ENCODE results near the gene CNN2. TPM values are rescaled to one million over a fixed set of nuclear protein-coding genes. Genes with fewer than 3 reads are reported as not detected.
A peak's percentile ranks its signal among the peaks of the same experiment; 100 is the strongest.

The CNN2 gene
- total and polyA plus RNA-seq, 9 of the 15 experiments (the other 6 are each of a cell fraction or from before 2014, with no cell fraction given), result 12.1 to 174 (median 52.7) TPM

DNA sequence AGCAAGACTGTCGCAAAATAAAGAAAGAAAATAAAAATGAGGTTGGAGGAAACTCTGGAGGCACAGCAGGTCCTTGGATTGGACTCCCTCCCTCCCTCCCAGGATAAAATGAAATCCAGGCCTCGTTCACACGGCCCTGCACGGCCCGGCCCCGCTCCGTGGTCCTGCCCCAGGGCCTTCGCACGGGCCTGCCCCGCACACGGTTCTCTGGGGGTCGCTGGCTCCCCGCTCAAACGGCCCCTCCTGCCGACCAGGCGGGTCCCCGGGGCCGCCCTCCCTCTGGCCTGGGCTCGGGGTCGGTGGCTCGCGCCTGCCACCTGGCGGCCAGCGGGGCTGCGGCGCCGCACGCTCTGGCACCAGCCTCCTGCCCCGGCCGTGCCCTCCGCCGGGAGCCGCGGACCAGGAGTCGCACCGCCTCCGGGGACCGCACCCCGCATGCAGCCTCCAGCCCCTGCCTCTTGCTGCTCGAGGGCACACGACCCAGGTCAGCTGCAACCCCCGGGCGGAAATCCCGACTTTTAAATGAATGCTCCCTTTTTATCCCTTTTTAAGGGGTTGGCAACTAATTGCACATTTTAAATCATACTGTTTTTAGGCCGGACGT lies 43.7 kb upstream of the CNN2 start (continued):
- TF ChIP-seq ZNF146 (CRISPR knock-in tag; IDR thresholded peaks at IDR 0.05; ENCODE audit: unreplicated experiment) (no peak), CREBBP (IDR thresholded peaks at IDR 0.05; ENCODE audit: low read depth, low read length) (no peak), TAF9B (IDR thresholded peaks at IDR 0.05; ENCODE audit: partially characterized antibody) (no peak), TGIF2 (CRISPR knock-in tag; IDR thresholded peaks at IDR 0.05) (no peak), SMAD2 (IDR thresholded peaks at IDR 0.05; ENCODE audit: low read depth, low read length) (no peak), THRAP3 (IDR thresholded peaks at IDR 0.05; ENCODE audit: borderline replicate concordance) (no peak), DNMT1 (IDR thresholded peaks at IDR 0.05) (no peak), NFYB (IDR thresholded peaks at IDR 0.05; ENCODE audit: extremely low read depth, insufficient read length) (no peak), OTX1 (CRISPR knock-in tag; IDR thresholded peaks at IDR 0.05) (no peak), IRF2 (CRISPR knock-in tag; IDR thresholded peaks at IDR 0.05) (no peak), MBD2 (IDR thresholded peaks at IDR 0.05; ENCODE audit: borderline replicate concordance, low read depth) (no peak), ATF1 (CRISPR knock-in tag; IDR thresholded peaks at IDR 0.05) (no peak), ATF1 (tag; IDR thresholded peaks at IDR 0.05) (0 out of 2 replicates have a peak, but pooled peaks have one; percentile 34), ZNF695 (CRISPR knock-in tag; IDR thresholded peaks at IDR 0.05) (no peak), ETV5 (CRISPR knock-in tag; IDR thresholded peaks at IDR 0.05; ENCODE audit: low read depth) (no peak), KLF13 (tag; IDR thresholded peaks at IDR 0.05; ENCODE audit: borderline replicate concordance, low read depth) (peak; percentile 47; the same call in 1 of the 2 replicates), HDAC8 (tag; IDR thresholded peaks at IDR 0.05) (no peak)
- TF ChIP-seq, protein P1, sequence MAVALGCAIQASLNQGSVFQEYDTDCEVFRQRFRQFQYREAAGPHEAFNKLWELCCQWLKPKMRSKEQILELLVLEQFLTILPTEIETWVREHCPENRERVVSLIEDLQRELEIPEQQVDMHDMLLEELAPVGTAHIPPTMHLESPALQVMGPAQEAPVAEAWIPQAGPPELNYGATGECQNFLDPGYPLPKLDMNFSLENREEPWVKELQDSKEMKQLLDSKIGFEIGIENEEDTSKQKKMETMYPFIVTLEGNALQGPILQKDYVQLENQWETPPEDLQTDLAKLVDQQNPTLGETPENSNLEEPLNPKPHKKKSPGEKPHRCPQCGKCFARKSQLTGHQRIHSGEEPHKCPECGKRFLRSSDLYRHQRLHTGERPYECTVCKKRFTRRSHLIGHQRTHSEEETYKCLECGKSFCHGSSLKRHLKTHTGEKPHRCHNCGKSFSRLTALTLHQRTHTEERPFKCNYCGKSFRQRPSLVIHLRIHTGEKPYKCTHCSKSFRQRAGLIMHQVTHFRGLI (CRISPR knock-in tag; IDR thresholded peaks at IDR 0.05), result no peak
- TF ChIP-seq, protein P2, sequence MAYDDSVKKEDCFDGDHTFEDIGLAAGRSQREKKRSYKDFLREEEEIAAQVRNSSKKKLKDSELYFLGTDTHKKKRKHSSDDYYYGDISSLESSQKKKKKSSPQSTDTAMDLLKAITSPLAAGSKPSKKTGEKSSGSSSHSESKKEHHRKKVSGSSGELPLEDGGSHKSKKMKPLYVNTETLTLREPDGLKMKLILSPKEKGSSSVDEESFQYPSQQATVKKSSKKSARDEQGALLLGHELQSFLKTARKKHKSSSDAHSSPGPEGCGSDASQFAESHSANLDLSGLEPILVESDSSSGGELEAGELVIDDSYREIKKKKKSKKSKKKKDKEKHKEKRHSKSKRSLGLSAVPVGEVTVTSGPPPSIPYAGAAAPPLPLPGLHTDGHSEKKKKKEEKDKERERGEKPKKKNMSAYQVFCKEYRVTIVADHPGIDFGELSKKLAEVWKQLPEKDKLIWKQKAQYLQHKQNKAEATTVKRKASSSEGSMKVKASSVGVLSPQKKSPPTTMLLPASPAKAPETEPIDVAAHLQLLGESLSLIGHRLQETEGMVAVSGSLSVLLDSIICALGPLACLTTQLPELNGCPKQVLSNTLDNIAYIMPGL (CRISPR knock-in tag; IDR thresholded peaks at IDR 0.05), result 0 out of 2 replicates have a peak, but pooled peaks have one; percentile 71
- TF ChIP-seq, protein P3, sequence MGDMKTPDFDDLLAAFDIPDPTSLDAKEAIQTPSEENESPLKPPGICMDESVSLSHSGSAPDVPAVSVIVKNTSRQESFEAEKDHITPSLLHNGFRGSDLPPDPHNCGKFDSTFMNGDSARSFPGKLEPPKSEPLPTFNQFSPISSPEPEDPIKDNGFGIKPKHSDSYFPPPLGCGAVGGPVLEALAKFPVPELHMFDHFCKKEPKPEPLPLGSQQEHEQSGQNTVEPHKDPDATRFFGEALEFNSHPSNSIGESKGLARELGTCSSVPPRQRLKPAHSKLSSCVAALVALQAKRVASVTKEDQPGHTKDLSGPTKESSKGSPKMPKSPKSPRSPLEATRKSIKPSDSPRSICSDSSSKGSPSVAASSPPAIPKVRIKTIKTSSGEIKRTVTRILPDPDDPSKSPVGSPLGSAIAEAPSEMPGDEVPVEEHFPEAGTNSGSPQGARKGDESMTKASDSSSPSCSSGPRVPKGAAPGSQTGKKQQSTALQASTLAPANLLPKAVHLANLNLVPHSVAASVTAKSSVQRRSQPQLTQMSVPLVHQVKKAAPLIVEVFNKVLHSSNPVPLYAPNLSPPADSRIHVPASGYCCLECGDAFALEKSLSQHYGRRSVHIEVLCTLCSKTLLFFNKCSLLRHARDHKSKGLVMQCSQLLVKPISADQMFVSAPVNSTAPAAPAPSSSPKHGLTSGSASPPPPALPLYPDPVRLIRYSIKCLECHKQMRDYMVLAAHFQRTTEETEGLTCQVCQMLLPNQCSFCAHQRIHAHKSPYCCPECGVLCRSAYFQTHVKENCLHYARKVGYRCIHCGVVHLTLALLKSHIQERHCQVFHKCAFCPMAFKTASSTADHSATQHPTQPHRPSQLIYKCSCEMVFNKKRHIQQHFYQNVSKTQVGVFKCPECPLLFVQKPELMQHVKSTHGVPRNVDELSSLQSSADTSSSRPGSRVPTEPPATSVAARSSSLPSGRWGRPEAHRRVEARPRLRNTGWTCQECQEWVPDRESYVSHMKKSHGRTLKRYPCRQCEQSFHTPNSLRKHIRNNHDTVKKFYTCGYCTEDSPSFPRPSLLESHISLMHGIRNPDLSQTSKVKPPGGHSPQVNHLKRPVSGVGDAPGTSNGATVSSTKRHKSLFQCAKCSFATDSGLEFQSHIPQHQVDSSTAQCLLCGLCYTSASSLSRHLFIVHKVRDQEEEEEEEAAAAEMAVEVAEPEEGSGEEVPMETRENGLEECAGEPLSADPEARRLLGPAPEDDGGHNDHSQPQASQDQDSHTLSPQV (IDR thresholded peaks at IDR 0.05), result peak; percentile 93
- TF ChIP-seq, protein P4, sequence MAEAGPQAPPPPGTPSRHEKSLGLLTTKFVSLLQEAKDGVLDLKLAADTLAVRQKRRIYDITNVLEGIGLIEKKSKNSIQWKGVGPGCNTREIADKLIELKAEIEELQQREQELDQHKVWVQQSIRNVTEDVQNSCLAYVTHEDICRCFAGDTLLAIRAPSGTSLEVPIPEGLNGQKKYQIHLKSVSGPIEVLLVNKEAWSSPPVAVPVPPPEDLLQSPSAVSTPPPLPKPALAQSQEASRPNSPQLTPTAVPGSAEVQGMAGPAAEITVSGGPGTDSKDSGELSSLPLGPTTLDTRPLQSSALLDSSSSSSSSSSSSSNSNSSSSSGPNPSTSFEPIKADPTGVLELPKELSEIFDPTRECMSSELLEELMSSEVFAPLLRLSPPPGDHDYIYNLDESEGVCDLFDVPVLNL (CRISPR knock-in tag; IDR thresholded peaks at IDR 0.05; ENCODE audit: low read depth), result no peak
